ENCODE results near the gene ADGRG2.

GRCh38 chrX:19127649-19128168 lies 5.4 kb upstream of the ADGRG2 start:
- TF ChIP-seq EZH2 (IDR thresholded peaks at IDR 0.05; ENCODE audit: borderline replicate concordance, low read depth, low read length, severe bottlenecking), result no peak
- TF ChIP-seq, protein P1, sequence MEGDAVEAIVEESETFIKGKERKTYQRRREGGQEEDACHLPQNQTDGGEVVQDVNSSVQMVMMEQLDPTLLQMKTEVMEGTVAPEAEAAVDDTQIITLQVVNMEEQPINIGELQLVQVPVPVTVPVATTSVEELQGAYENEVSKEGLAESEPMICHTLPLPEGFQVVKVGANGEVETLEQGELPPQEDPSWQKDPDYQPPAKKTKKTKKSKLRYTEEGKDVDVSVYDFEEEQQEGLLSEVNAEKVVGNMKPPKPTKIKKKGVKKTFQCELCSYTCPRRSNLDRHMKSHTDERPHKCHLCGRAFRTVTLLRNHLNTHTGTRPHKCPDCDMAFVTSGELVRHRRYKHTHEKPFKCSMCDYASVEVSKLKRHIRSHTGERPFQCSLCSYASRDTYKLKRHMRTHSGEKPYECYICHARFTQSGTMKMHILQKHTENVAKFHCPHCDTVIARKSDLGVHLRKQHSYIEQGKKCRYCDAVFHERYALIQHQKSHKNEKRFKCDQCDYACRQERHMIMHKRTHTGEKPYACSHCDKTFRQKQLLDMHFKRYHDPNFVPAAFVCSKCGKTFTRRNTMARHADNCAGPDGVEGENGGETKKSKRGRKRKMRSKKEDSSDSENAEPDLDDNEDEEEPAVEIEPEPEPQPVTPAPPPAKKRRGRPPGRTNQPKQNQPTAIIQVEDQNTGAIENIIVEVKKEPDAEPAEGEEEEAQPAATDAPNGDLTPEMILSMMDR (IDR thresholded peaks at IDR 0.05; ENCODE audit: borderline replicate concordance, extremely low read depth, low read length, poor library complexity, severe bottlenecking), result no peak
